PC-9 (cell line): ENCODE data around the gene SLC26A11.

Experiments used
- EZH2 ChIP-seq: fragments of 200-600 bp; sonication (generic); IDR thresholded peaks from 2 replicates; pipeline ENCODE4 v1.8.0; 2017; ENCODE audit warnings: antibody characterized with exemption, low read depth
- TF ChIP-seq, protein P1 (sequence below): fragments of 200-600 bp; sonication (generic); conservative IDR thresholded peaks from 2 replicates; pipeline ENCODE4 v1.6.1; 2017; ENCODE audit warnings: mixed run types, antibody characterized with exemption, mild to moderate bottlenecking, moderate library complexity

- TF ChIP-seq, protein P1, sequence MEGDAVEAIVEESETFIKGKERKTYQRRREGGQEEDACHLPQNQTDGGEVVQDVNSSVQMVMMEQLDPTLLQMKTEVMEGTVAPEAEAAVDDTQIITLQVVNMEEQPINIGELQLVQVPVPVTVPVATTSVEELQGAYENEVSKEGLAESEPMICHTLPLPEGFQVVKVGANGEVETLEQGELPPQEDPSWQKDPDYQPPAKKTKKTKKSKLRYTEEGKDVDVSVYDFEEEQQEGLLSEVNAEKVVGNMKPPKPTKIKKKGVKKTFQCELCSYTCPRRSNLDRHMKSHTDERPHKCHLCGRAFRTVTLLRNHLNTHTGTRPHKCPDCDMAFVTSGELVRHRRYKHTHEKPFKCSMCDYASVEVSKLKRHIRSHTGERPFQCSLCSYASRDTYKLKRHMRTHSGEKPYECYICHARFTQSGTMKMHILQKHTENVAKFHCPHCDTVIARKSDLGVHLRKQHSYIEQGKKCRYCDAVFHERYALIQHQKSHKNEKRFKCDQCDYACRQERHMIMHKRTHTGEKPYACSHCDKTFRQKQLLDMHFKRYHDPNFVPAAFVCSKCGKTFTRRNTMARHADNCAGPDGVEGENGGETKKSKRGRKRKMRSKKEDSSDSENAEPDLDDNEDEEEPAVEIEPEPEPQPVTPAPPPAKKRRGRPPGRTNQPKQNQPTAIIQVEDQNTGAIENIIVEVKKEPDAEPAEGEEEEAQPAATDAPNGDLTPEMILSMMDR: no peak
- no peak for TF ChIP-seq EZH2
Observed at GRCh38 chr17:80210348-80211108, 9.7 kb upstream of the SLC26A11 start.
